Measurements from ENCODE around the gene TMEM18.

The TMEM18 gene

GRCh38 chr2:625415-626333 is 51.5 kb downstream of the TMEM18 start:
- no peaks in the 10 kb centered on the region for H4K20me1 ChIP-seq (ENCODE audit: insufficient read depth, low read length)
- H3K4me3 ChIP-seq (ENCODE audit: low read length): no peak overlapping the region
- H3F3A ChIP-seq (ENCODE audit: insufficient read depth, low read length): no peaks in the 10 kb centered on the region
- no peak overlapping the region for H2AFZ ChIP-seq (ENCODE audit: low read length)
- H3K4me2 ChIP-seq (ENCODE audit: low read depth, low read length): no peak overlapping the region
- no peaks in the 10 kb centered on the region for H3K79me2 ChIP-seq (ENCODE audit: low read length)
- no peaks in the 10 kb centered on the region for H3K4me1 ChIP-seq (ENCODE audit: low read length)
- no peaks in the 10 kb centered on the region for H3K36me3 ChIP-seq (replicated peaks; ENCODE audit: insufficient read depth, low read length)
- H3K9me3 ChIP-seq (replicated peaks; ENCODE audit: insufficient read depth, low read length): no peaks in the 10 kb centered on the region
- H3K9me2 ChIP-seq (replicated peaks; ENCODE audit: insufficient read depth, low read length): no peaks in the 10 kb centered on the region
- no peak overlapping the region for H3K27ac ChIP-seq (ENCODE audit: low read length)
- H3K27me3 ChIP-seq (replicated peaks; ENCODE audit: insufficient read depth, low read length): no peaks in the 10 kb centered on the region
- H3K9ac ChIP-seq (ENCODE audit: low read length): no peak overlapping the region
- DNase-seq: no peak
- no peak for TF ChIP-seq EZH2 (optimal IDR thresholded peaks at IDR 0.05; ENCODE audit: low read depth, low read length)

GRCh38 chr2:624551-625347 is 52.5 kb downstream of the TMEM18 start:
- Histone ChIP-seq H3K9me3 (replicated peaks; ENCODE audit: insufficient read depth, low read length) (no peaks in the 10 kb centered on the region), H3K4me3 (ENCODE audit: low read length) (no peak overlapping the region), H2AFZ (ENCODE audit: low read length) (no peak overlapping the region), H3K4me1 (ENCODE audit: low read length) (no peaks in the 10 kb centered on the region), H3K27ac (ENCODE audit: low read length) (no peak overlapping the region), H3K36me3 (replicated peaks; ENCODE audit: insufficient read depth, low read length) (no peaks in the 10 kb centered on the region), H3K9me2 (replicated peaks; ENCODE audit: insufficient read depth, low read length) (no peaks in the 10 kb centered on the region), H3K79me2 (ENCODE audit: low read length) (no peaks in the 10 kb centered on the region), H3K4me2 (ENCODE audit: low read depth, low read length) (no peak overlapping the region), H3K9ac (ENCODE audit: low read length) (no peak overlapping the region), H3K27me3 (replicated peaks; ENCODE audit: insufficient read depth, low read length) (no peaks in the 10 kb centered on the region), H3F3A (ENCODE audit: insufficient read depth, low read length) (no peaks in the 10 kb centered on the region), H4K20me1 (ENCODE audit: insufficient read depth, low read length) (no peaks in the 10 kb centered on the region)
- no peak for TF ChIP-seq EZH2phosphoT487 (IDR thresholded peaks at IDR 0.05; ENCODE audit: low read length)
- TF ChIP-seq CTCF (IDR thresholded peaks at IDR 0.05; ENCODE audit: low read length): no peak
- TF ChIP-seq EZH2 (optimal IDR thresholded peaks at IDR 0.05; ENCODE audit: low read depth, low read length): no peak
- no peak for DNase-seq

GRCh38 chr2:624096-624495 is 53.1 kb downstream of the TMEM18 start:
- no peaks in the 10 kb centered on the region for H3F3A ChIP-seq (ENCODE audit: insufficient read depth, low read length)
- H2AFZ ChIP-seq (ENCODE audit: low read length): no peak overlapping the region
- no peak overlapping the region for H3K4me3 ChIP-seq (ENCODE audit: low read length)
- no peaks in the 10 kb centered on the region for H3K9me2 ChIP-seq (replicated peaks; ENCODE audit: insufficient read depth, low read length)
- TF ChIP-seq CTCF (IDR thresholded peaks at IDR 0.05; ENCODE audit: low read length) (no peak), EZH2 (optimal IDR thresholded peaks at IDR 0.05; ENCODE audit: low read depth, low read length) (no peak), EZH2phosphoT487 (IDR thresholded peaks at IDR 0.05; ENCODE audit: low read length) (no peak)
- no peak overlapping the region for H3K9ac ChIP-seq (ENCODE audit: low read length)
- H3K9me3 ChIP-seq (replicated peaks; ENCODE audit: insufficient read depth, low read length): no peaks in the 10 kb centered on the region
- no peak overlapping the region for H3K27ac ChIP-seq (ENCODE audit: low read length)
- no peaks in the 10 kb centered on the region for H3K4me1 ChIP-seq (ENCODE audit: low read length)
- H4K20me1 ChIP-seq (ENCODE audit: insufficient read depth, low read length): no peaks in the 10 kb centered on the region
- no peaks in the 10 kb centered on the region for H3K27me3 ChIP-seq (replicated peaks; ENCODE audit: insufficient read depth, low read length)
- H3K79me2 ChIP-seq (ENCODE audit: low read length): no peaks in the 10 kb centered on the region
- no peaks in the 10 kb centered on the region for H3K36me3 ChIP-seq (replicated peaks; ENCODE audit: insufficient read depth, low read length)
- no peak for DNase-seq
- H3K4me2 ChIP-seq (ENCODE audit: low read depth, low read length): no peak overlapping the region

All from MM.1S (cell line).